B cell (primary cell): ENCODE measurements around the gene RECQL. TPM values are rescaled to one million over a fixed set of nuclear protein-coding genes. Genes with fewer than 3 reads are reported as not detected.

Experiments used
- ATAC-seq: fragments of 200-7000 bp; cut with Tn5 transposase; one replicate; pipeline ENCODE4 v1.10.0; 2021; ENCODE audit warnings: low read depth, mild to moderate bottlenecking, moderate number of reproducible peaks, moderate library complexity
- CTCF ChIA-PET: fragments of 350-600 bp; sonication (Branson Sonifier 250); formaldehyde crosslinking; loops from one replicate; lab custom pipeline; 2021; ENCODE audit warnings: antibody characterized with exemption, inconsistent platforms; lab: Charles Lee
- POLR2A ChIA-PET: fragments of 350-600 bp; sonication (Branson Sonifier 250); formaldehyde crosslinking; loops from one replicate; lab custom pipeline; 2021; ENCODE audit warnings: antibody characterized with exemption; lab: Charles Lee
- DNase-seq: peaks from one replicate; pipeline ENCODE4 v3.0.0; 2013
- H2AFZ ChIP-seq: 2 replicates; pipeline ENCODE4 v1.6.1; 2012; ENCODE audit warnings: mild to moderate bottlenecking, low read depth, low read length; ENCODE audit not compliant: insufficient read depth, poor library complexity, severe bottlenecking
- H3K27ac ChIP-seq, 2 donors: 1 replicate in 1 of 2; 2 replicates in 1 of 2; pipeline ENCODE4 v1.5.1; 2012 to 2013; ENCODE audit warnings: low read length in 2 of 2, mild to moderate bottlenecking in 2 of 2, moderate library complexity in 1 of 2
- H3K27me3 ChIP-seq, 4 experiments: fragments of 200-600 bp in 1 of 4; sonication (generic) in 1 of 4; replicated peaks in 1 of 4; 1 replicate in 2 of 4; 2 replicates in 2 of 4; pipeline versions ENCODE4 v1.6.1 to v1.7.0; 2013 to 2016; ENCODE audit warnings: low read length in 3 of 4, mild to moderate bottlenecking in 2 of 4, mixed read lengths in 1 of 4, moderate library complexity in 1 of 4; ENCODE audit not compliant: insufficient read depth in 4 of 4, control insufficient read depth in 3 of 4; ENCODE audit errors: control extremely low read depth in 1 of 4
- H3K36me3 ChIP-seq, 2 experiments: replicated peaks in 1 of 2; 1 replicate in 1 of 2; 2 replicates in 1 of 2; pipeline versions ENCODE4 v1.6.1 to v1.7.1; 2013; ENCODE audit warnings: low read length in 1 of 2; ENCODE audit not compliant: insufficient read depth in 2 of 2, control insufficient read depth in 1 of 2; ENCODE audit errors: control extremely low read depth in 1 of 2, extremely low read depth in 1 of 2
- H3K4me1 ChIP-seq, 2 donors: fragments of 200-600 bp in 1 of 2; sonication (generic) in 1 of 2; 1 replicate in 1 of 2; 2 replicates in 1 of 2; pipeline versions ENCODE4 v1.5.1 to v1.6.1; 2013 to 2017; ENCODE audit warnings: low read length in 2 of 2; ENCODE audit not compliant: control insufficient read depth in 2 of 2, insufficient read depth in 2 of 2
- H3K4me2 ChIP-seq: replicated peaks from 2 replicates; pipeline ENCODE3; 2012; ENCODE audit warnings: mild to moderate bottlenecking, low read depth, low read length; ENCODE audit not compliant: poor library complexity, severe bottlenecking
- H3K4me3 ChIP-seq, 5 experiments: fragments of 200-600 bp in 1 of 5; sonication (generic) in 1 of 5; 1 replicate in 3 of 5; 2 replicates in 2 of 5; pipeline versions ENCODE4 v1.5.1 to v1.7.0; 2011 to 2016; ENCODE audit warnings: low read length in 4 of 5, mild to moderate bottlenecking in 4 of 5, low read depth in 2 of 5, control low read depth in 1 of 5, moderate library complexity in 1 of 5; ENCODE audit not compliant: insufficient read depth in 1 of 5; ENCODE audit errors: control extremely low read depth in 1 of 5, extremely low read depth in 1 of 5
- H3K79me2 ChIP-seq: fragments of 200-600 bp; sonication (generic); one replicate; pipeline ENCODE4 v1.6.0; 2016; ENCODE audit warnings: low read length; ENCODE audit not compliant: control insufficient read depth, insufficient read depth
- H3K9ac ChIP-seq: fragments of 200-600 bp; sonication (generic); 2 replicates; pipeline ENCODE4 v1.6.1; 2017; ENCODE audit warnings: mild to moderate bottlenecking, low read length, moderate library complexity
- H3K9me3 ChIP-seq, 3 donors: one replicate each; pipeline versions ENCODE4 v1.6.1 to v1.7.1; 2013; ENCODE audit warnings: low read length in 2 of 3; ENCODE audit not compliant: control insufficient read depth in 2 of 3, insufficient read depth in 1 of 3; ENCODE audit errors: control extremely low read depth in 1 of 3
- H4K20me1 ChIP-seq: 2 replicates; pipeline ENCODE4 v1.6.0; 2012; ENCODE audit warnings: mild to moderate bottlenecking, low read length; ENCODE audit not compliant: insufficient read depth, control insufficient read depth, poor library complexity, severe bottlenecking
- H3K27ac Mint-ChIP-seq: one replicate; pipeline ENCODE4 v1.8.0; 2021; ENCODE audit warnings: mixed read lengths
- H3K27me3 Mint-ChIP-seq: one replicate; pipeline ENCODE4 v1.8.0; 2021; ENCODE audit warnings: mixed read lengths
- H3K4me1 Mint-ChIP-seq: one replicate; pipeline ENCODE4 v1.8.0; 2021; ENCODE audit warnings: mixed read lengths
- H3K4me3 Mint-ChIP-seq: one replicate; pipeline ENCODE4 v1.8.0; 2021; ENCODE audit warnings: mixed read lengths
- H3K9me3 Mint-ChIP-seq: one replicate; pipeline ENCODE4 v1.8.0; 2022; ENCODE audit warnings: mixed read lengths; ENCODE audit not compliant: insufficient read depth
- CTCF ChIP-seq: fragments of 200-600 bp; IDR thresholded peaks from one replicate; pipeline ENCODE4 v1.8.0; 2022; ENCODE audit warnings: antibody characterized with exemption, mild to moderate bottlenecking
- EZH2 ChIP-seq: IDR thresholded peaks from 2 replicates; pipeline ENCODE4 v1.6.1; 2012; ENCODE audit warnings: borderline replicate concordance, low read depth, mild to moderate bottlenecking, moderate library complexity, low read length; ENCODE audit not compliant: insufficient read depth, poor library complexity, severe bottlenecking
- WGBS: methylation state at CpG from one replicate; pipeline ENCODE4 v1.1.5; 2013; ENCODE audit warnings: missing lambda C conversion rate; ENCODE audit not compliant: insufficient coverage; 5-methylcytosine and 5-hydroxymethylcytosine counted together
- intact Hi-C: fragments of 100-400 bp; cut with micrococcal nuclease; formaldehyde crosslinking; loops from one replicate; pipeline ENCODE4 v1.10.0; 2022
- polyA plus RNA-seq: library from polyadenylated mRNA; depleted of rRNA; stranded (reverse); fragments of >200 nt; gene quantifications from 2 replicates; pipeline ENCODE4 v1.2.3, GENCODE V29; 2012
- total RNA-seq, 2 donors: library from RNA; stranded (reverse); fragments of 120-200 nt in 1 of 2; gene quantifications; 1 replicate in 1 of 2; 2 replicates in 1 of 2; pipeline versions ENCODE4 v1.2.3 to v1.2.4, GENCODE V29; 2013 to 2022

The RECQL gene
- total and polyA plus RNA-seq, 2 donors (not counting 1 experiment from before 2014, with no cell fraction given) = 13.9 to 54.8 TPM

GRCh38 chr12:21529456-21529855 lies 28.0 kb upstream of the RECQL start:
- peaks cover 6% of the 10 kb centered on the region for H3K9me3 Mint-ChIP-seq
- TF ChIP-seq EZH2 = no peak
- TF ChIP-seq CTCF = no peak
- no peak overlapping the region for H3K9ac ChIP-seq
- peaks cover 26% of the 10 kb centered on the region for H3K27me3 Mint-ChIP-seq
- CTCF ChIA-PET = no interaction called here
- no peak overlapping the region for H3K4me3 Mint-ChIP-seq
- no peaks in the 10 kb centered on the region for H3K36me3 ChIP-seq
- peaks cover 0 to 14% (median 9%) of the 10 kb centered on the region in 4 experiments for H3K27me3 ChIP-seq
- H3K9me3 ChIP-seq = peaks cover 0 to under 1% (median 0%) of the 10 kb centered on the region in 3 donors
- peaks cover 6 to 9% of the 10 kb centered on the region in 2 donors for H3K4me1 ChIP-seq
- 85% methylated on average over 1 of the region's 2 CpGs for WGBS
- H3K27ac ChIP-seq = no peak overlapping the region
- DNase-seq = no peak
- no peak overlapping the region for H3K4me3 ChIP-seq
- H2AFZ ChIP-seq = no peak overlapping the region
- H3K4me2 ChIP-seq = no peak overlapping the region
- no peak overlapping the region for H3K27ac Mint-ChIP-seq
- POLR2A ChIA-PET = no interaction called here
- ATAC-seq = no peak
- H3K79me2 ChIP-seq = no peaks in the 10 kb centered on the region
- H3K4me1 Mint-ChIP-seq = peaks cover 12% of the 10 kb centered on the region
- H4K20me1 ChIP-seq = no peaks in the 10 kb centered on the region
- intact Hi-C loops = loop anchor here (5.0 kb wide), 1 partner anchor 128 kb away; the partner anchor contains the start of gene LDHB

- no peak overlapping the region for H3K27ac ChIP-seq
- H4K20me1 ChIP-seq = no peaks in the 10 kb centered on the region
- no peak overlapping the region for H3K9ac ChIP-seq
- ChIA-PET CTCF (no interaction called here), POLR2A (interaction anchor here (1.4 kb wide), 1 partner anchor 28 kb away, joined by 6 read pairs; the partner anchor contains the start of genes GOLT1B and RECQL)
- H3K27me3 Mint-ChIP-seq = peaks cover 26% of the 10 kb centered on the region
- H3K9me3 Mint-ChIP-seq = peaks cover 9% of the 10 kb centered on the region
- no peaks in the 10 kb centered on the region for H3K79me2 ChIP-seq
- TF ChIP-seq EZH2 = no peak
- no peak for TF ChIP-seq CTCF
- 95% methylated on average over 5 of the region's 5 CpGs for WGBS
- H3K4me1 ChIP-seq = peaks cover 6 to 9% of the 10 kb centered on the region in 2 donors
- no peak overlapping the region for H3K4me3 Mint-ChIP-seq
- H3K9me3 ChIP-seq = peaks cover 0 to 2% (median 0%) of the 10 kb centered on the region in 3 donors
- no peak overlapping the region for H3K4me2 ChIP-seq
- H3K27me3 ChIP-seq = peaks cover 0 to 14% (median 9%) of the 10 kb centered on the region in 4 experiments
- no peak overlapping the region for H2AFZ ChIP-seq
- H3K4me1 Mint-ChIP-seq = peaks cover 12% of the 10 kb centered on the region
- no peak overlapping the region for H3K4me3 ChIP-seq
- H3K27ac Mint-ChIP-seq = no peak overlapping the region
- DNase-seq (no peak), ATAC-seq (no peak)
- H3K36me3 ChIP-seq = no peaks in the 10 kb centered on the region
- intact Hi-C loops = loop anchor here (5.0 kb wide), 1 partner anchor 128 kb away; the partner anchor contains the start of gene LDHB
Observed at GRCh38 chr12:21528953-21529352, 27.5 kb upstream of the RECQL start.
